Natural killer cell treated with Interleukin-12 subunit alpha and Interleukin-12 subunit beta and Interleukin-15 and Interleukin-18, amount 100 ng/mL, for 72 hours (primary cell): ENCODE measurements around the gene TBL1Y. TPM values are rescaled to one million over a fixed set of nuclear protein-coding genes. Genes with fewer than 3 reads are reported as not detected.
"Not testable (repeated sequence)": the region's sequence is repeated elsewhere in the genome, so short reads cannot be mapped to it uniquely, and the experiment has no call there.

Source experiments
- ATAC-seq, 2 donors: fragments of 150-1000 bp; cut with Tn5 transposase in 1 of 2; sonication (Bioruptor Pico), chemical (Tn5 transposase) in 1 of 2; 2 replicates each; pipeline ENCODE4 v1.10.0; 2021
- DNase-seq: peaks from one replicate; pipeline ENCODE4 v3.0.0; 2022; ENCODE audit warnings: low spot score
- H3K27ac Mint-ChIP-seq, 2 donors: 1 replicate in 1 of 2; 2 replicates in 1 of 2; pipeline ENCODE4 v1.8.0; 2022; ENCODE audit warnings: mixed read lengths in 2 of 2, mild to moderate bottlenecking in 1 of 2, moderate library complexity in 1 of 2
- H3K27me3 Mint-ChIP-seq, 2 donors: 1 replicate in 1 of 2; 2 replicates in 1 of 2; pipeline ENCODE4 v1.8.0; 2022; ENCODE audit warnings: mixed read lengths in 2 of 2
- H3K36me3 Mint-ChIP-seq: one replicate; pipeline ENCODE4 v1.8.0; 2022; ENCODE audit warnings: mixed read lengths
- H3K4me1 Mint-ChIP-seq, 2 donors: 1 replicate in 1 of 2; 2 replicates in 1 of 2; pipeline ENCODE4 v1.8.0; 2022; ENCODE audit warnings: low read depth in 2 of 2, mixed read lengths in 2 of 2, mild to moderate bottlenecking in 1 of 2
- H3K4me3 Mint-ChIP-seq: one replicate; pipeline ENCODE4 v1.8.0; 2022; ENCODE audit warnings: mixed read lengths
- H3K9me3 Mint-ChIP-seq: 2 replicates; pipeline ENCODE4 v1.8.0; 2022; ENCODE audit warnings: mixed read lengths
- total RNA-seq, 2 donors: library from RNA; stranded (reverse); gene quantifications; one replicate each; pipeline ENCODE4 v1.2.3, GENCODE V29; 2022

TBL1Y gene
- total RNA-seq, 2 donors from 2014 or later = not detected

DNA sequence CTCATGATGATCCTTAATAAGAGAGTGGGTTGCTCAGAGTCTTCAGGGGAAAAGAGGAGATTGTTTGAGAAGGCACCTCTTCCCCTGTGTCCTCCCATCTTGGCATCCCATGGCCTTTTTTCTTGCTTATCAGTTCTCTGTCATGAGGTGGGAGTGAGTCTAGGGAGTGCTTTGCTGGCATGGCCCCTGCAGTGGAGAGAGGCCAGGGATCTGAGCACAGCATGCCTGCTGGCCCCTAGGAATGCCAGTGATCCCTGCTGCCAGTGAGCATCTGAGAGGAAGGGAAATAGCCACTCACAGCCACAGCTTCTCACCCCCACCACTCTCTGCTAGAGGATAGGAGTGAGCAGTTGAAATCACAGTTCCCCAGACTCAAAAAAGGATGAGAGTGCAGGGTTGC is 168.2 kb downstream of the TBL1Y start:
- ATAC-seq = no peak
- H3K9me3 Mint-ChIP-seq = no peaks in the 10 kb centered on the region
- H3K36me3 Mint-ChIP-seq = no peaks in the 10 kb centered on the region
- no peaks in the 10 kb centered on the region for H3K4me1 Mint-ChIP-seq
- no peak overlapping the region for H3K27ac Mint-ChIP-seq
- H3K27me3 Mint-ChIP-seq = no peaks in the 10 kb centered on the region
- no peak overlapping the region for H3K4me3 Mint-ChIP-seq
- DNase-seq = no peak

DNA sequence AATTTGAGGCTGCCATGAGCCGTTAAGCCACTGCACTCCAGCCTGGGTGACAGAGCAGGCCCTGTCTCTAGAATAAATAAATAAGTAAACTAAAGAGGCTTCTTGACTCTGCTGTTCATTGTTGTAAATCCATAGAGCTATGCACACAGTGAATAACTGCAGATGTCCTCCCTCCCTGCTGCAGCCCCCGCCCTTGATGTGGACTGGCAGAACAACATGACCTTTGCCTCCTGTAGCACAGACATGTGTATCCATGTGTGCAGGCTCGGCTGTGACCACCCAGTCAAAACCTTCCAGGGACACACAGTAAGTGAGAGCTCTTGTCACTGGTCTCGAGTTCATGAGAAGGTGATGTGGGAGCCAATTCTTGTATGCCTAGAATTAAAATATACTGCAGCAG is 170.1 kb downstream of the TBL1Y start:
- not testable (repeated sequence) for H3K36me3 Mint-ChIP-seq, H3K9me3 Mint-ChIP-seq, H3K4me3 Mint-ChIP-seq, H3K4me1 Mint-ChIP-seq, DNase-seq, H3K27me3 Mint-ChIP-seq, H3K27ac Mint-ChIP-seq, ATAC-seq

DNA sequence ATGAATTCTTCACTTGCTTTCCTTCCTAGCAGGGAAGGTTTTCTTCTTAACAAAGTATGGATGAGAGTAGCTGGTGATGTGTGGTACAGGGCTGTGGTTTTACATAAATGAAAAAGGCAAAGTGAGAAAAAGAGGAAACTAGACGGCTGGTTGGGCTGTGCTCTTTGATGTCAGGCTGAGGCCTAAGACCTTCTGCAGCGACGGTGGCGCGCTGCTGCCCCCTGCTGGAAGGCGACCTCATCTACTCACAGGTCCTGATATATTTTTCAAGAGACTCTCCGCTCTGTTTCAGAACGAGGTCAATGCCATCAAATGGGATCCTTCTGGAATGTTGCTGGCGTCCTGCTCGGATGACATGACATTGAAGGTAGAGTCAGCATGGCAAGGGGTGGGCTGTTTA is 175.1 kb downstream of the TBL1Y start:
- ATAC-seq (peak in 1 of 2 donors; percentile 81), DNase-seq (no peak)
- Mint-ChIP-seq H3K9me3 (no peaks in the 10 kb centered on the region), H3K4me3 (no peak overlapping the region), H3K4me1 (peaks cover 0 to 6% of the 10 kb centered on the region in 2 donors), H3K27me3 (no peaks in the 10 kb centered on the region), H3K36me3 (no peaks in the 10 kb centered on the region), H3K27ac (no peak overlapping the region)

DNA sequence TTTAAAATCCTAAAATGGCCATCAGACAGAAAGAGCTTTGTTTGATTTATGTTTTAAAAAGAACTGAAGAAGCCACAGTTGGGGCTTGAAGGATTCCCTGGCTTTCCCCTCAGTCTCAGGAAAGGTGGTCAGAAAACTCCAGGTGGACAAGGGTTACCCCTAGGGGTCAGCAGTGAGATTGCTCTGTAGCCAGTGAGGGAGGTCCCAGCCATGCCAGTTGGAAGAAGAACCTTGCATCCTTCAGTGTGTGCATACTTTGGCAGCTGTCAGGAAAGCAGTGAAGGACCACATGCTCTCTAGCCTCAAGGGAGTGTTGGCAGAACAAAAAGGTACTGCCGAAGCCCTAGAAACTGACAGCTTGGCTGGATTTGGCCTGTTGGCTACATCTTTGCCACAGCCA is 182.3 kb downstream of the TBL1Y start:
- Mint-ChIP-seq H3K27me3 (no peaks in the 10 kb centered on the region), H3K4me1 (no peaks in the 10 kb centered on the region), H3K27ac (no peak overlapping the region), H3K36me3 (no peaks in the 10 kb centered on the region), H3K9me3 (no peaks in the 10 kb centered on the region), H3K4me3 (no peak overlapping the region)
- DNase-seq (no peak), ATAC-seq (no peak)

DNA sequence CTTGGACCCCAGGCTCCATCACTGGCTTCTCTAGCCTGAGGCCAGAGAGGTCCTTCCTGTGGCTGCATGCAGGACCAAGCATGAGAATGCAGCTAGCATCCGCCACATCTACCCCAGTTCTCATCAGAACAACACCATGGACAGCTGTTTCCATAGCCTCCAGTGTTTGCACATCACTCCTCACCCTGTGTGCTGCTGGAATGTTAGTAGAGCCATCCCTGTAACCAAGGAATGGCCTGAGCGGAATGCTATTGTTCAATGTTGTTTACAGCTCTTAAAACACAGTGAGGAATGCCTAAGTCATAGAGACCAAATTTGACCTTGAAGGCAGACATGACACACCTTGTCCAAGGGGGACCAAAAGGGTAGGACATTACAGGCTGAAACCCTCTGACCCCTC is 183.9 kb downstream of the TBL1Y start:
- ATAC-seq (no peak), DNase-seq (no peak)
- Mint-ChIP-seq H3K27me3 (no peaks in the 10 kb centered on the region), H3K4me3 (no peak overlapping the region), H3K9me3 (no peaks in the 10 kb centered on the region), H3K27ac (no peak overlapping the region), H3K4me1 (no peaks in the 10 kb centered on the region), H3K36me3 (no peaks in the 10 kb centered on the region)

DNA sequence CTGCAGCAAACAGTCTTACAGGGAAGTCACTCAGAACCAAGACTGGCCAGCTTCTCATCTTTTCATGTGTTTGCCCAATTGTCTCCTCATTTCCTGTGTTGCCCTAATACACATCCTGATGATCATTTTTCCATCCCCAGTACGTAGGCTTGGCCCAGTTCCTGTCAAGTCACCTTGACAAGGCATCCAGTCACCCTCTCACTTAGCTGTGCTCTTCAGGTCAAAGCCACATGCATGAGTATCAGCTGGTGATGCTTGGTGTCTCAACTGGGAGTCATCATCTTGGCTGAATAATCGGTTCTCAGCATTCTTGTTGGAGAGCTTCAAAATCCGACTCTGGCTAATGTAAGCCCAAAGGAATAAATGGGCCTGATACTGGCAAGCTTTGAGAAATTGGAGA is 186.5 kb downstream of the TBL1Y start:
- H3K27ac Mint-ChIP-seq = no peak overlapping the region
- no peaks in the 10 kb centered on the region for H3K9me3 Mint-ChIP-seq
- DNase-seq = no peak
- no peak overlapping the region for H3K4me3 Mint-ChIP-seq
- no peaks in the 10 kb centered on the region for H3K27me3 Mint-ChIP-seq
- no peak for ATAC-seq
- H3K4me1 Mint-ChIP-seq = peaks cover 0 to 5% of the 10 kb centered on the region in 2 donors
- H3K36me3 Mint-ChIP-seq = no peaks in the 10 kb centered on the region

DNA sequence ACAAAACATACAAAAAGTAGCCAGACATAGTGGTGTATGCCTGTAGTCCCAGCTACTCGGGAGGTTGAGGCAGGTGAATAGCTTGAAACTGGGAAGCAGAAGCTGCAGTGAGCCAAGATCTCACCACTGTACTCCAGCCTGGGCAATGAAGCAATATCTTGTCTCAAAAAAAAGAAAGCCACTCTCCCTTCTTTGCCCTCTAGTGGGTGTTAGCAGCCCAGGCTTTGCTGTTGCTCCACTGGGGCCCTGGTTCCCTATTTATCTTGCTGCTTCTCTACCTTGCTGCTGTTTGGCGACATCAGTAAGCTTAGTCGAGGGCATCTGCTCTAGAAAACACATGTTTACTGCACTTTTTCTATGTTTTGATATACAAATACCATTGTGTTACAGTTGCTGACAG is 189.2 kb downstream of the TBL1Y start:
- Mint-ChIP-seq H3K4me3 (no peak overlapping the region), H3K4me1 (peaks cover 0 to 17% of the 10 kb centered on the region in 2 donors), H3K27ac (no peak overlapping the region), H3K9me3 (no peaks in the 10 kb centered on the region), H3K36me3 (no peaks in the 10 kb centered on the region), H3K27me3 (no peaks in the 10 kb centered on the region)
- ATAC-seq (no peak), DNase-seq (no peak)

DNA sequence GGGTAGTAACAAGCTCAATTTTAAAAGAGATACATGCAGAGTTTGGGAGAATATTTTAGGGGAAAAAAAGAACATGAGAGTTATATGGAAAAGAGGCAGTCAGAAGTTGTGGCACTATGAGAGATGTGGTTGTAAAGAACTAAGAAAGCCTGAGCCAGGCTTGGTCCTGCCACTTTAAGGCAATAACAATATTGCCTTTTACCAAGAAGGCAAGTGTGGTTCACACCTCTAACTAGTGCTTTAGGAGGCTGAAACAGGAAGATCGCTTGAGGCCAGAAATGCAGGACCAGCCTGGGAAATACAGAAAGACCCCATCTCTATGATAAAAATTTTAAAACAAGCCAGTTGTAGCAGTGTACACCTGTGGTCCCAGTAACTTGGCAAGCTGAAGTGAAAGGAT is 192.2 kb downstream of the TBL1Y start:
- ATAC-seq (no peak), DNase-seq (no peak)
- Mint-ChIP-seq H3K4me1 (peaks cover 0 to 28% of the 10 kb centered on the region in 2 donors), H3K9me3 (no peaks in the 10 kb centered on the region), H3K27ac (no peak overlapping the region), H3K27me3 (peaks cover 0 to 6% of the 10 kb centered on the region in 2 donors), H3K36me3 (no peaks in the 10 kb centered on the region), H3K4me3 (peak overlapping the region; percentile 21)

DNA sequence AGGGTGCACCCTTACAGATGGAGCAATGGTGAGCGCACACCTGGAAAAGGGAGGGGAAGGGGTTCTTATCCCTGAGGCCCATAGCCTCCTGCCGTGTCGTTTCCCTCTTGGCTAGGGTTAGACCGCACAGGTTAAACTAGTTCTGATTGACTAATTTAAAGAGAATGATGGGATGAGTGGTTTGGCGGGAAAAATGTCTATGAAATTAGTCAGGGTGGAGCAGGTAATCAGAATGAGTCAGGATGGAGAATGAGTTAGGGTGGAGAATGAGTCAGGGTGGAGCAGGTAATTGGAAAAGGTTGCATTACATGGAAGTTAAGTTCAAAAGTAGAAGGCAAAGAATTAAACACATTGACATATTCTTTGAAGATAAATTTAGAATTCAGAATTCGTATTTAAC is 196.7 kb downstream of the TBL1Y start:
- Mint-ChIP-seq H3K4me3 (no peak overlapping the region), H3K27me3 (peaks cover 0 to 6% of the 10 kb centered on the region in 2 donors), H3K27ac (no peak overlapping the region), H3K4me1 (peaks cover 0 to 21% of the 10 kb centered on the region in 2 donors), H3K36me3 (no peaks in the 10 kb centered on the region), H3K9me3 (no peaks in the 10 kb centered on the region)
- ATAC-seq (no peak), DNase-seq (no peak)

DNA sequence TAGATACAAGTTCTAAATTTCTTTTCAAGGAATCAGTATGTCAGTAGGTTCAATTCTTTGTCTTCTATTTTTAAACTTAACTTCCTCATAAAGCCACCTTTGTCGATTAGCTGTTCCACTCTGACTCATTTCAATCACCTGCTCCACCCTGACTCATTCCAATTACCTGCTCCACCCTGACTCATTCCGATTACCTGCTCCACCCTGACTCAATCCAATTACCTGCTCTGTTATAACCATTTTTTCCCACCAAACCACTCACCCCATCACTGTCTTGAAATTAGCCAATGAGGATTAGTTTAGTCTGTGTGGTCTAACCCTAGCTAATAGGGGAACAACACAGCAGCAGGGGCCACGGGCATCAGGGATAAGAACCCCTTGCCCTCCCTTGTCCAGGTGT is 199.6 kb downstream of the TBL1Y start:
- no peak for ATAC-seq

DNA sequence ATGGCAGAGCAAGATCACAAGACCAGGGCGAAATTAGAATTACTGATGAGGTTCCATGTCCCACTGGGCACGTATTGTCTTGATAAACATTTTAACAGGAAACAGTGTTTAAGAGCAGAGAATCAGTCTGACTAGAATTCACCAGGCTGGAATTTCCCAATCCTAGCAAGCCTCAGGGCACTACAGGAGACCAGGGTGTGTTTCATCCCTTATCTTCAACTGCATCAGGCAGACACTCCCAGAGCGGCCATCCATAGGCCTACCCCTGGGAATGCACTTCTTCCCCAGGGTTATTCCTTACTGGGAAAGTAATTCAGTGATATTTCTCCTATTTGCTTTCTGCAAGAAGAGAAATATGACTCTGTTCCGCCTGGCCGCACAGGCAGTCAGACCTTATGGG is 205.4 kb downstream of the TBL1Y start:
- H3K27ac Mint-ChIP-seq = no peak overlapping the region
- no peaks in the 10 kb centered on the region for H3K4me1 Mint-ChIP-seq
- DNase-seq (no peak), ATAC-seq (no peak)
- no peaks in the 10 kb centered on the region for H3K36me3 Mint-ChIP-seq
- H3K27me3 Mint-ChIP-seq = no peaks in the 10 kb centered on the region
- no peaks in the 10 kb centered on the region for H3K9me3 Mint-ChIP-seq
- no peak overlapping the region for H3K4me3 Mint-ChIP-seq

More for the DNA sequence above, 199.6 kb downstream of the TBL1Y start:
- peaks cover 0 to 10% of the 10 kb centered on the region in 2 donors for H3K4me1 Mint-ChIP-seq
- no peaks in the 10 kb centered on the region for H3K36me3 Mint-ChIP-seq
- no peak overlapping the region for H3K4me3 Mint-ChIP-seq
- peaks cover 0 to 6% of the 10 kb centered on the region in 2 donors for H3K27me3 Mint-ChIP-seq
- no peaks in the 10 kb centered on the region for H3K9me3 Mint-ChIP-seq
- no peak for DNase-seq
- no peak overlapping the region for H3K27ac Mint-ChIP-seq

DNA sequence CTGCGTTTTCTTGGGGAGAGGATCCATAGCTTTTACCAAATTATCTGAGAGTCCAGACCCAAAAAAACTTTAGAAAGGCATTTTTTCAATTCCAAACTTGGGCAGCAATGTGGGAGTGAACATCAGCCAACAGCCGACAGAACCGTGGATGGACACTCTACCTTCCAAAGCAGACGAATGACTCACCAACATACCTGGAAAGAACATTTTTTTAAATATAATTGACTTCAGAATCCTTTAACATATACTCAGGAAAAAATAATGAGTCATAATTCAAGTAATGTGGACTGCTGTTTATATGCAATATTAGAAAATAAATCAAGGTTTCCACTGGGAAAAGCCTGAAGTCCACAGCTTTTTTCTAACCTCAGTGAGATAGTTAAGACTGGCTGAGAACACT is 211.7 kb downstream of the TBL1Y start:
- Mint-ChIP-seq H3K36me3 (no peaks in the 10 kb centered on the region), H3K4me3 (no peak overlapping the region), H3K27ac (no peak overlapping the region), H3K27me3 (no peaks in the 10 kb centered on the region), H3K9me3 (no peaks in the 10 kb centered on the region), H3K4me1 (no peaks in the 10 kb centered on the region)
- ATAC-seq = no peak
- no peak for DNase-seq

DNA sequence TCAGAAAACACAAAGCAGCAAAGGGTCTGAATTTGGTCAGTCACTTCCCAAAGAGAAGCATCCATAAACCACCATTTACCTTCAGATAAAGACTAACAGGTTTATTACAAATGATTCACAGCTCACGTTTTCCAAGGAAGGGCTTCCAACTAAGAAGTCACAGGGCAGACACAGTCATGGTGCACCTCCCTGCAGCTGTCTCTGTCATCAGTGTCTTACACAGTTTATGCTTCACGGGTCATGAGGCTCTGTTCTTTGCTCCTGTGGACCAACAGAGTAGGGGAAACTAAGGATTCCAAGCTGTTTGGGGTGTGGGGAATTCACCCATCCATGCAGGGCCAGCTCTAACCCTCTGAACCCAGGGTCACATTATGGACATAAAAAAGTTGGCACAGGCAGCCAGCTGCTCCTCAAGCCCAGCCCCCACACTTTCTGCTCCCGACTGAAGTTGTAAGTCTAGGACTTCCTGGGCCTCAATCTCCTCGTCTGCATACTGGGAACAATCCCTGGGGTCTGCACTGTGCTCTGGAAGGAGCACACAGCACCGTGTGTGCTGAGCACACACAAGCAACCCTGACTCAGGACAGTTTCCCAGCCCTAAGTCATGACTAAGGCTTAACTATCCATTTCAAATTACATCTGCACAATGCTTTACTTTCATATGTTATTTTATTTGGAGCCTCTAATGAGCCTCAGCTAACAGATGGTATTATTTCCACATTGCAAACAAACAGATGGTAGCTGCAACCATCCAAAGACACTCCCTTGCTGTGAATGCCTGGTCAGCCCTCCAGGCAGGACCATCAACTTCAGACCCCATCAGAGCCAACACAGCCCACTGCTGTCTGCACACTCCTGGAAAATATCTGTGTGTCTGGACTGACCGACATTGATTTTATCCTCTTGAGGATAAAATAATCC is 214.9 kb downstream of the TBL1Y start:
- ATAC-seq (no peak), DNase-seq (no peak)
- H3K27ac Mint-ChIP-seq = no peak overlapping the region
- H3K9me3 Mint-ChIP-seq = no peaks in the 10 kb centered on the region
- no peaks in the 10 kb centered on the region for H3K27me3 Mint-ChIP-seq
- H3K4me1 Mint-ChIP-seq = no peaks in the 10 kb centered on the region
- H3K36me3 Mint-ChIP-seq = no peaks in the 10 kb centered on the region
- no peak overlapping the region for H3K4me3 Mint-ChIP-seq

DNA sequence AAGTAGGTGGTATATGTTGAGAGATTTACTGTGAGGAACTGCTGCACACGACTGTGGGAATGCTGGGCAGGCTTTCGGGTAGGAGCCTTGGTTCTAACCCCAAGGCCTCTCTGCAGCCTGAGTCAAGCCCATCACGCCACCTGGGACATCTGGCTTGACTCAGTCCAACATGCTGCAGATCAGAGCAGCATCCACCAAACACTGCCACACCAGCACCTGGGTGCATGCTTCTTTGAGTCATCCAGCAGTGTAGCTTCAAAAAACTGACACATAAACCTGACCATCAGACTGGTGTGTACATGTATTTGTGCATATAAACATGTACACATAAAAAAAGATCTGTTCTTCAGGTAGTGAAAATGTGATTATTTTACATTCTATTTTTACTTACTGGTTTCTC is 217.7 kb downstream of the TBL1Y start:
- Mint-ChIP-seq H3K9me3 (no peaks in the 10 kb centered on the region), H3K27ac (no peak overlapping the region), H3K27me3 (peaks cover 0 to 7% of the 10 kb centered on the region in 2 donors), H3K36me3 (peaks cover 7% of the 10 kb centered on the region), H3K4me1 (no peaks in the 10 kb centered on the region), H3K4me3 (no peak overlapping the region)
- DNase-seq = no peak
- no peak for ATAC-seq
